ENCODE measurements around the gene ATG9A.
A peak's percentile ranks its signal among the peaks of the same experiment; 100 is the strongest.

GRCh38 chr2:219176818-219177551, 52.5 kb downstream of the ATG9A start, which contains the start of gene CNPPD1:
- TF ChIP-seq CTCF (IDR thresholded peaks at IDR 0.05; ENCODE audit: insufficient read depth, low read length) (no peak), POLR2AphosphoS5 (IDR thresholded peaks at IDR 0.05; ENCODE audit: low read depth) (peak; percentile 75), REST (IDR thresholded peaks at IDR 0.05; ENCODE audit: insufficient replicate concordance, low read depth) (peak; percentile 58)
